Endometrial microvascular endothelial cells (primary cell): Measurements from ENCODE around the gene LRRK2. TPM values are rescaled to one million over a fixed set of nuclear protein-coding genes. Genes with fewer than 3 reads are reported as not detected.
"Not testable (repeated sequence)": the region's sequence is repeated elsewhere in the genome, so short reads cannot be mapped to it uniquely, and the experiment has no call there.

Experiments used
- in situ Hi-C: cut with HindIII; loops from 2 replicates; pipeline ENCODE4 v1.10.0; 2017; ENCODE audit warnings: low sequenced_read_pairs, low pct_unique_long_range_greater_than_20kb; ENCODE audit errors: inconsistent ontology term
- total RNA-seq: library from RNA; depleted of rRNA; stranded (reverse); fragments of >200 nt; gene quantifications from one replicate; pipeline ENCODE4 v1.2.3, GENCODE V29; 2015; ENCODE audit errors: inconsistent ontology term

LRRK2 gene
- total RNA-seq, 1 donor from 2014 or later: 2.2 TPM

DNA sequence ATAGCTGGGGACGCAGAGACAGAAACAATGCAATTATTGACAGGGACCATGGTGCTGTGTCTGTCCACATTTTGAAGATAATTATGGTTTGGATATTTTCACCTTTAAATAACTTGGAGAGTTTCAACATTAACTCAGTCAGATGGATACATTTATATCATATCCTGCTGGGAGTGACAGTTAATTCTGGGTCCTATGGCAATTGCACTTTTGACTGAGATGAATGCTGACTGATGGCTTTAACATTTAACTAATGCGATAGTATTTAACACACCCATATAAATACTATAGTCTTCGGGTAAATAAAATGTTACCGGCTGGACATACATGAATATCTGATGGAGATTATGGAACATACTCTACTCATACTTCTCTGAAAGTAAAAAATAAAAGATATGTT is 118.3 kb downstream of the LRRK2 start:
- in situ Hi-C loops: no loop called here

DNA sequence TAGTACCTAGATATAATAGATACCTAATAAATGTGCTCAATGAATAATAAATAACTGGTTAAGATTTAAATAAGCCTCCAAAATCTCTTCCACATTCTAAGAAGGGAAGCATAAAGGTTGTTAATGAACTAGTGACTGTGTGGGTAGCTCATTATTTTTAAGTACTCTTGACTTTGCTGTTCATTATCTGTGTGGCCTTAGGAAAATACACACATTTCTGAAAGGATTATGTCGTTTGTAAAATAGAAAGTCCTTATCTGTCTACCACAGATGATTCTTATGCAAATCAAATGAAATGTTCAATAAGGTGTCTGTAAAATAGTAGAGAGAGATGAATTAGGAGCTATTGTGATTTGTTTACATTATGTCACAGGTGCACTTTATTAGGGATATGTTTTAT is 119.5 kb downstream of the LRRK2 start:
- in situ Hi-C loops: no loop called here

DNA sequence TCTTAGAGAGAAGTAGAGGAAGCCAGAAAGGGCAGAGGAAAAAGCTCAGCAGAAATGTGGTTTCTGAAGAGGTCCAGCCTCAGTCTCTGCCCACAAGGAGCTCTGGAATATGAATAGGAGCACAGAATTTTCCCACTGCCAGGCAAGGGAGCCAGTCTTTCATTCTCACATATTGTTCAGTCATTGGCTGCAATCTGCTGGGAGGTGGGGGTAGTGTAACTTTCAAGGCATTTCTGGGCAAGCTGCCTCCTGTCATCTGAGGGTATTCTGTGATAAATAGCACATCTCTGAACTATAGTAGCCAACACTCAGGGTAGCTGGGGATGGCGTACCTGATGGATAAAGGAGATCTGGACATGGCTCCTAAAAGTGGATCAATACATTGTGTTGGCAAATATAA is 127.2 kb downstream of the LRRK2 start:
- in situ Hi-C loops: no loop called here

GRCh38 chr12:40375076-40375475 is 150.3 kb downstream of the LRRK2 start:
- in situ Hi-C loops: no loop called here

DNA sequence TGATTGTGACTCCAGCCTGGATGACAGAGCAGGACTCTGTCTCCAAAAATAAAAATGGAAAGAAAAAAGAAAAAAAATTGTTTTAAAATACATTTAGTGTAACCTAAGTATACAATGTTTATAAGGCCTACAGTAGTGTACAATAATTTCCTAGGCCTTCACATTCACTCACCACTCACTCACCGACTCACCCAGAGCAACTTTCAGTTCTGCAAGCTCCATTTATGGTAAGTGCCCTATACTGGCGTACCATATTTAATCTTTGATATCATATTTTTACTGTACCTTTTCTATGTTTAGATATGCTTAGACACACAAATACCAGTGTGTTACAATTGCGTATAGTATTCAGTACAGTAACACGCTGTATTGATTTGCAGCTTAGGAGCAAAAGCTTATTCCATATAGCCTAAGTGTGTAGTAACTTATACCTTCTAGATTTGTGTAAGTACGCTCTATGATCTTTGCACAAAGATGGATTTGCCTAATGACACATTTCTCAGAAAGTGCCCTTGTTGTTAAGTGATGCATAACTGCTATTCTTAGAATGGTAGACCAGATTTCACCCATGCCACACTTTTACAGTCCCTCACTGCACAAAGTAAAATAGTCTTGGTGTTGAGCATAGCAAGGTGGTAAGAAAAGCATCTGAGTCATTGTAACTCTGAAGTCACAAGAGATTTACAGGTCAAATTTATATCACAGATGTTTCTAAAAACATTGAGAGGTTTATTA is 151.9 kb downstream of the LRRK2 start:
- in situ Hi-C loops: no loop called here

GRCh38 chr12:40378691-40379090 is 153.9 kb downstream of the LRRK2 start:
- in situ Hi-C loops: no loop called here

DNA sequence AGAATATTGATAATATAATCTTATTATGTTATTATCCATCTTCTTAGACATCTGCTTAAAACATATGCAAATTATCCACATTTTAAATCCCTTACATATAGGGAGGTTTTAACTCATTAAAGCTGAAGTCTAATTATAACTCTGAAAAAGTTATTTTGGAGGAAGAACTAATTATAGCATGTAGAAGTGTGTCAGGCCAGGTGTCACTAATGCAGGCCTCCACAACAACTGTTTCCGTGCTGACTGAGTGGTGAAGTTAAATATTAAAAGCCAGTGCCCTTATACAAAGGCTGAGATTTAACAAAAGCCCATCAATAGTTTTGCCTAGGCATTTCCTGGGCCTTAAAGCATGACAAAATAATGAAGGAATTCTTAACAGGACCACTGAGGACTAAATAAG is 157.4 kb downstream of the LRRK2 start:
- in situ Hi-C loops: no loop called here

- in situ Hi-C loops: not testable (repeated sequence)
Measured at GRCh38 chr12:40387279-40387678, 162.5 kb downstream of the LRRK2 start.

DNA sequence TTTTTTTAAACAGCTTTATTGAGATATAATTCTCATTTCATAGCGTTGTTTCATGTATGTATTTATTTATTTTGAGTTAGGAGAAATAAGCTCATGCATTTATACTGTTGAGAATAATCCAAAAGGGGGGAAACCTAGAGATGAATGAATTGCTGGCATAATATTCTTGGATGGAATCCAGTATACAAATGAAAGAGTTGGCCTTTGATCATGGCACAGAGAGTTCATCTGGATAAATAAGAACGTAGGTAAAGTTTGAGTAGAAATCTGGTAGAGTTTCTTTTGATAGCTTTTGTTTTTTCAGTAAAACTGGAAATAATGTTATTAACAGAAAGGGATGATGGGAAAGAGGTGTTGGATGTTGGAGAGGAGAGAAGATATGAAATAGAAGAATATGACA is 166.2 kb downstream of the LRRK2 start:
- in situ Hi-C loops: no loop called here

- in situ Hi-C loops: no loop called here
Measured at GRCh38 chr12:40393026-40393425, 168.2 kb downstream of the LRRK2 start.

GRCh38 chr12:40399656-40400055 is 174.9 kb downstream of the LRRK2 start:
- in situ Hi-C loops: no loop called here

- in situ Hi-C loops: no loop called here
Measured at GRCh38 chr12:40405419-40405818, 180.6 kb downstream of the LRRK2 start.

Other genes with a start within 250 kb of the LRRK2 start
- gene SLC2A13, start 118.9 kb upstream of the LRRK2 start, total RNA-seq: 3.5 TPM